GM19193 (cell line): ENCODE data around the gene SPOCK1.

Experiments
- POLR2A ChIP-seq: IDR thresholded peaks from 4 replicates; pipeline ENCODE4 v1.6.1; 2011; ENCODE audit not compliant: insufficient read depth, insufficient read length; ENCODE audit errors: extremely low read depth

The SPOCK1 gene

GRCh38 chr5:137164536-137164935 lies 334.6 kb downstream of the SPOCK1 start:
- no peak for TF ChIP-seq POLR2A

GRCh38 chr5:137158691-137159090 lies 340.4 kb downstream of the SPOCK1 start:
- no peak for TF ChIP-seq POLR2A

- TF ChIP-seq POLR2A = no peak
Observed at GRCh38 chr5:137156180-137156579, 342.9 kb downstream of the SPOCK1 start.

- TF ChIP-seq POLR2A = no peak
Observed at GRCh38 chr5:137155261-137156000, 343.7 kb downstream of the SPOCK1 start.

GRCh38 chr5:137152616-137153015 lies 346.5 kb downstream of the SPOCK1 start:
- no peak for TF ChIP-seq POLR2A

GRCh38 chr5:137148655-137149054 lies 350.5 kb downstream of the SPOCK1 start:
- TF ChIP-seq POLR2A = no peak

- no peak for TF ChIP-seq POLR2A
Observed at GRCh38 chr5:137148159-137148558, 351.0 kb downstream of the SPOCK1 start.

GRCh38 chr5:137147346-137147745 lies 351.8 kb downstream of the SPOCK1 start:
- TF ChIP-seq POLR2A = no peak

GRCh38 chr5:137146402-137146890 lies 352.7 kb downstream of the SPOCK1 start:
- no peak for TF ChIP-seq POLR2A

- no peak for TF ChIP-seq POLR2A
Observed at GRCh38 chr5:137145721-137146120, 353.4 kb downstream of the SPOCK1 start.

GRCh38 chr5:137144656-137145055 lies 354.5 kb downstream of the SPOCK1 start:
- TF ChIP-seq POLR2A = no peak

GRCh38 chr5:137142764-137143605 lies 356.1 kb downstream of the SPOCK1 start:
- no peak for TF ChIP-seq POLR2A

GRCh38 chr5:137142346-137142745 lies 356.8 kb downstream of the SPOCK1 start:
- TF ChIP-seq POLR2A = no peak

- TF ChIP-seq POLR2A = no peak
Observed at GRCh38 chr5:137141779-137142178, 357.3 kb downstream of the SPOCK1 start.

- no peak for TF ChIP-seq POLR2A
Observed at GRCh38 chr5:137136991-137137632, 362.0 kb downstream of the SPOCK1 start.
